WI38 (cell line): ENCODE data around the gene NBDY.
"Not testable (repeated sequence)": the region's sequence is repeated elsewhere in the genome, so short reads cannot be mapped to it uniquely, and the experiment has no call there.

ENCODE experiments used
- H3K4me3 ChIP-seq: 2 replicates; pipeline ENCODE4 v1.5.1; 2011; ENCODE audit warnings: low read depth, mild to moderate bottlenecking, control low read depth, low read length
- CTCF ChIP-seq: IDR thresholded peaks from 2 replicates; pipeline ENCODE4 v1.5.1; 2012; ENCODE audit warnings: low read depth, mild to moderate bottlenecking, control low read depth, low read length

Gene NBDY

GRCh38 chrX:56729152-56729850, at the start of gene NBDY:
TSS of gene NBDY (plus strand) at chrX:56729243. CDS start at chrX:56729354, 111 bp downstream.
- no peak for TF ChIP-seq CTCF
- peak within 1 kb of the TSS; percentile 73 for H3K4me3 ChIP-seq

- H3K4me3 ChIP-seq, result not testable (repeated sequence)
These were observed 24.5 kb upstream of the NBDY start for GRCh38 chrX:56704530-56704929.

- TF ChIP-seq CTCF, result peak; percentile 34; the same call in 1 of the 2 replicates
- H3K4me3 ChIP-seq, result no peak overlapping the region
These were observed 2.4 kb upstream of the NBDY start for GRCh38 chrX:56726605-56727004.

GRCh38 chrX:56727531-56727930, 1.5 kb upstream of the NBDY start:
- no peak overlapping the region for H3K4me3 ChIP-seq

GRCh38 chrX:56728321-56728720, 722 bp upstream of the NBDY start:
- H3K4me3 ChIP-seq, result peak overlapping the region; percentile 73; the same call in 1 of the 2 replicates
- TF ChIP-seq CTCF, result no peak

More at GRCh38 chrX:56727531-56727930, 1.5 kb upstream of the NBDY start:
- no peak for TF ChIP-seq CTCF

GRCh38 chrX:56728752-56729151, 291 bp upstream of the NBDY start:
- TF ChIP-seq CTCF, result no peak
- peak overlapping the region; percentile 73 for H3K4me3 ChIP-seq

GRCh38 chrX:56733459-56734046, 4.5 kb downstream of the NBDY start:
- TF ChIP-seq CTCF, result peak; percentile 40
- H3K4me3 ChIP-seq, result no peak overlapping the region
